Measurements from ENCODE around the gene FAXDC2. TPM values are rescaled to one million over a fixed set of nuclear protein-coding genes. Genes with fewer than 3 reads are reported as not detected.
A peak's percentile ranks its signal among the peaks of the same experiment; 100 is the strongest.

Gene FAXDC2
- total and polyA plus RNA-seq, 2 of the 8 experiments (the other 6 are each of a cell fraction or from before 2014, with no cell fraction given), result 3.7 to 5.9 TPM

DNA sequence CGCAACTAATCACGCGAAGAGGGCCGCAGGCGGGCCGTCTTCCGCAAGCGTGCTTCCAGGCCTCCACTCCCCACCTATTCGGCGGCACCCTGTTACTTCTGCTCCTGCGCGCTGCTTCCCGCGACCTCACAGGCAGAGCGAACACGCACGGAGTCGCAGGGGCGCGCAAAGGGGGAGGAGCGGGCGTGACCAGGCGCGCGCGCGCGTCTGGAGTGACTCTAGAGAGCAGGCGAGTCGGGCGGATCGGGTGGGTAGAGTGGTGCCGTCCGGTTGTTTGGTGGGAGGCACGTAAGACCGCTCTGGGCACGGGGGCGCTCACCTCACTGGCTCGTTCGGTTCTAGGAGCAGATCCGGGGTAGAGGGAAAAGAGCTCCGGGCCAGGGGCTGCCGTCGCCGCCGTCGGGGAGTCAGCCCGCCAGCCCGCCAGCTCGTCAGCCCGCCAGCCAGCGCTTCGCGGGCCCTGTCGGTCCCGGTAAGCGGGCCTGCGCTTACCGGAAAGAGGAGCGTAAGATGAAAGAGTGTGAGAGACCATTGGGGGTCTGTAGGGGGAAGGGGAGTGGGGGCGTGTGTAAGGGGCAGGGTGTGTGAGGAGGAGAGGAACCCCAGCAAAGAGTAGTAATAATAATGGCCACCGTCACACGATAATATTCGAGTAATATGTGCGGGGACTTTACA is 8.0 kb upstream of the FAXDC2 start, which contains the start of gene CNOT8 (continued):
- no peak for TF ChIP-seq SRF (IDR thresholded peaks at IDR 0.05; ENCODE audit: low read depth, low read length)
- peak in 1 of 2 experiments; percentile 64; a peak in 1 of 4 replicates for TF ChIP-seq HDAC2 (IDR thresholded peaks at IDR 0.05; ENCODE audit: borderline replicate concordance in 1 of 2, low read depth in 2 of 2, low read length in 2 of 2)
- no peak; the same call in 1 of the 2 replicates for TF ChIP-seq RBBP5 (IDR thresholded peaks at IDR 0.05; ENCODE audit: borderline replicate concordance, low read depth, low read length)
- TF ChIP-seq SP2 (IDR thresholded peaks at IDR 0.05; ENCODE audit: low read length), result peak; percentile 95
- TF ChIP-seq GABPA (IDR thresholded peaks at IDR 0.05; ENCODE audit: borderline replicate concordance, insufficient read depth, low read length), result no peak
- TF ChIP-seq GTF2F1 (IDR thresholded peaks at IDR 0.05; ENCODE audit: borderline replicate concordance, low read depth, low read length), result no peak
- TF ChIP-seq JUN (IDR thresholded peaks at IDR 0.05; ENCODE audit: low read depth, low read length), result no peak
- TF ChIP-seq POLR2AphosphoS5 (IDR thresholded peaks at IDR 0.05; ENCODE audit: low read depth, low read length), result peak; percentile 94
- TF ChIP-seq MAX (IDR thresholded peaks at IDR 0.05), result peak; percentile 73
- TF ChIP-seq YY1 (IDR thresholded peaks at IDR 0.05; ENCODE audit: low read depth, low read length), result peak; percentile 72
- TF ChIP-seq RAD21 (IDR thresholded peaks at IDR 0.05 in 1 of 2, conservative IDR thresholded peaks at IDR 0.05 in 1 of 2; ENCODE audit: low read depth in 2 of 2, low read length in 2 of 2), result no peak
- peak; percentile 82 for TF ChIP-seq ASH2L (IDR thresholded peaks at IDR 0.05; ENCODE audit: low read length)
- TF ChIP-seq EGR1 (IDR thresholded peaks at IDR 0.05; ENCODE audit: borderline replicate concordance, low read depth, low read length), result peak; percentile 80; the same call in 1 of the 2 replicates
- peak; percentile 76 for TF ChIP-seq KDM4A (IDR thresholded peaks at IDR 0.05; ENCODE audit: low read depth, low read length, severe bottlenecking)
